ENCODE data around the gene CCL17. TPM values are rescaled to one million over a fixed set of nuclear protein-coding genes. Genes with fewer than 3 reads are reported as not detected.

CCL17 gene
- total and polyA plus RNA-seq, 9 of the 15 experiments (the other 6 are each of a cell fraction or from before 2014, with no cell fraction given) = not detected

- intact Hi-C loops (cut with micrococcal nuclease) (no loop called here), in situ Hi-C loops (cut with MboI) (no loop called here)
- no peak overlapping the region for H3K4me2 ChIP-seq (ENCODE audit: insufficient read depth, low read length)
- no peak overlapping the region for H2AFZ ChIP-seq (ENCODE audit: low read depth, low read length)
- no peaks in the 10 kb centered on the region for H3K36me3 ChIP-seq (ENCODE audit: control insufficient read depth, insufficient read depth, low read length)
- no TSS peak for BruUV-seq (replicated peaks)
- peaks cover 0 to 4% of the 10 kb centered on the region in 2 experiments; a peak in 1 of 5 replicates for H3K4me1 ChIP-seq (replicated peaks in 1 of 2; ENCODE audit: control insufficient read depth in 2 of 2, insufficient read depth in 2 of 2, low read length in 2 of 2)
- WGBS (ENCODE audit: insufficient coverage, low coverage, missing lambda C conversion rate) = 4% methylated on average over 5 of the region's 5 CpGs
- H3K4me3 ChIP-seq = no peak overlapping the region
- H3K79me2 ChIP-seq (ENCODE audit: control insufficient read depth, insufficient read depth, low read length) = no peaks in the 10 kb centered on the region
- FAIRE-seq (no peak), ATAC-seq (no peak), DNase-seq (ENCODE audit: extremely low read depth in 1 of 4, low spot score in 3 of 4) (no peak)
- H3K27ac ChIP-seq (ENCODE audit: extremely low read depth, low read depth, low read length) = no peak overlapping the region
- peaks cover 8 to 33% of the 10 kb centered on the region in 2 experiments; a peak in 4 of 5 replicates for H3K27me3 ChIP-seq (ENCODE audit: control insufficient read depth in 2 of 2, insufficient read depth in 2 of 2, low read length in 2 of 2)
- POLR2A ChIA-PET = interaction anchor here (0.6 kb wide), 1 partner anchor 51 kb away, joined by 3 read pairs; no protein-coding TSS in a partner anchor
- CTCF ChIA-PET (ENCODE audit: low intra/inter-chr PET ratio) = no interaction called here
- no peaks in the 10 kb centered on the region for H3K9me3 ChIP-seq (replicated peaks; ENCODE audit: control insufficient read depth, insufficient read depth, low read depth, low read length)
- TF ChIP-seq ZNF274 (IDR thresholded peaks at IDR 0.05; ENCODE audit: borderline replicate concordance, low read depth, low read length) (no peak), ZKSCAN1 (IDR thresholded peaks at IDR 0.05; ENCODE audit: low read depth, low read length) (peak; percentile 77; the same call in 1 of the 2 replicates)
- no peaks in the 10 kb centered on the region for H3K9me1 ChIP-seq (ENCODE audit: control insufficient read depth, insufficient read depth, low read length)
- 0 out of 2 replicates have a peak, but pooled peaks cover 2% of the 10 kb centered on the region for H4K20me1 ChIP-seq (replicated peaks; ENCODE audit: control insufficient read depth, insufficient read depth, low read length)
- no peak overlapping the region for H3K9ac ChIP-seq (ENCODE audit: insufficient read depth in 1 of 2, low read depth in 2 of 2, low read length in 2 of 2)
Measured at GRCh38 chr16:57355898-57356414, 48.6 kb upstream of the CCL17 start.

GRCh38 chr16:57356547-57356946 is 48.0 kb upstream of the CCL17 start:
- intact Hi-C loops (cut with micrococcal nuclease) = no loop called here
- H3K4me2 ChIP-seq (ENCODE audit: insufficient read depth, low read length) = no peak overlapping the region
- peaks cover 0 to 4% of the 10 kb centered on the region in 2 experiments; a peak in 1 of 5 replicates for H3K4me1 ChIP-seq (replicated peaks in 1 of 2; ENCODE audit: control insufficient read depth in 2 of 2, insufficient read depth in 2 of 2, low read length in 2 of 2)
- in situ Hi-C loops (cut with MboI) = no loop called here
- no TSS peak for BruUV-seq (replicated peaks)
- no peak overlapping the region for H3K27ac ChIP-seq (ENCODE audit: extremely low read depth, low read depth, low read length)
- POLR2A ChIA-PET = no interaction called here
- H2AFZ ChIP-seq (ENCODE audit: low read depth, low read length) = no peak overlapping the region
- no peak overlapping the region for H3K9ac ChIP-seq (ENCODE audit: insufficient read depth in 1 of 2, low read depth in 2 of 2, low read length in 2 of 2)
- no peaks in the 10 kb centered on the region for H3K9me3 ChIP-seq (replicated peaks; ENCODE audit: control insufficient read depth, insufficient read depth, low read depth, low read length)
- H3K27me3 ChIP-seq (ENCODE audit: control insufficient read depth in 2 of 2, insufficient read depth in 2 of 2, low read length in 2 of 2) = peaks cover 8 to 33% of the 10 kb centered on the region in 2 experiments; a peak in 4 of 5 replicates
- 0 out of 2 replicates have a peak, but pooled peaks cover 2% of the 10 kb centered on the region for H4K20me1 ChIP-seq (replicated peaks; ENCODE audit: control insufficient read depth, insufficient read depth, low read length)
- CTCF ChIA-PET (ENCODE audit: low intra/inter-chr PET ratio) = no interaction called here
- 4% methylated on average over 4 of the region's 4 CpGs for WGBS (ENCODE audit: insufficient coverage, low coverage, missing lambda C conversion rate)
- ATAC-seq (no peak), FAIRE-seq (no peak), DNase-seq (ENCODE audit: extremely low read depth in 1 of 4, low spot score in 3 of 4) (no peak)
- H3K4me3 ChIP-seq = no peak overlapping the region
- no peaks in the 10 kb centered on the region for H3K36me3 ChIP-seq (ENCODE audit: control insufficient read depth, insufficient read depth, low read length)
- no peaks in the 10 kb centered on the region for H3K9me1 ChIP-seq (ENCODE audit: control insufficient read depth, insufficient read depth, low read length)
- H3K79me2 ChIP-seq (ENCODE audit: control insufficient read depth, insufficient read depth, low read length) = no peaks in the 10 kb centered on the region
- TF ChIP-seq DNMT1 (IDR thresholded peaks at IDR 0.05) = no peak
- TF ChIP-seq KLF10 (CRISPR knock-in tag; IDR thresholded peaks at IDR 0.05) = no peak
- TF ChIP-seq POLR2AphosphoS5 (IDR thresholded peaks at IDR 0.05; ENCODE audit: control insufficient read depth, insufficient read depth, low read depth, low read length) = no peak
- TF ChIP-seq RFX1 (IDR thresholded peaks at IDR 0.05) = no peak
- no peak for TF ChIP-seq STAT5A (IDR thresholded peaks at IDR 0.05; ENCODE audit: borderline replicate concordance, low read length)
- TF ChIP-seq CREB3 (tag; conservative IDR thresholded peaks at IDR 0.05; ENCODE audit: low read depth) = no peak
- TF ChIP-seq ZNF384 (IDR thresholded peaks at IDR 0.05; ENCODE audit: low read depth, low read length) = no peak
- TF ChIP-seq CBFB (CRISPR knock-in tag; IDR thresholded peaks at IDR 0.05) = no peak
- TF ChIP-seq MYBL2 (IDR thresholded peaks at IDR 0.05; ENCODE audit: low read depth) = no peak
- no peak for TF ChIP-seq MYBL2 (CRISPR knock-in tag; IDR thresholded peaks at IDR 0.05; ENCODE audit: borderline replicate concordance)
- no peak for TF ChIP-seq MCM3 (IDR thresholded peaks at IDR 0.05)
- no peak for TF ChIP-seq CBFA2T3 (IDR thresholded peaks at IDR 0.05)
- TF ChIP-seq RAD21 (CRISPR knock-in tag; conservative IDR thresholded peaks at IDR 0.05 in 1 of 2, IDR thresholded peaks at IDR 0.05 in 1 of 2) = no peak
- TF ChIP-seq ZNF431 (CRISPR knock-in tag; IDR thresholded peaks at IDR 0.05) = no peak
- TF ChIP-seq ZNF174 (CRISPR knock-in tag; IDR thresholded peaks at IDR 0.05) = no peak
